ENCODE data around the gene MAPKAPK2.

GRCh38 chr1:206716159-206716869 lies 31.6 kb downstream of the MAPKAPK2 start:
- TF ChIP-seq L3MBTL2 (conservative IDR thresholded peaks at IDR 0.05) (no peak), SUZ12 (IDR thresholded peaks at IDR 0.05) (no peak)
- TF ChIP-seq, protein P1, sequence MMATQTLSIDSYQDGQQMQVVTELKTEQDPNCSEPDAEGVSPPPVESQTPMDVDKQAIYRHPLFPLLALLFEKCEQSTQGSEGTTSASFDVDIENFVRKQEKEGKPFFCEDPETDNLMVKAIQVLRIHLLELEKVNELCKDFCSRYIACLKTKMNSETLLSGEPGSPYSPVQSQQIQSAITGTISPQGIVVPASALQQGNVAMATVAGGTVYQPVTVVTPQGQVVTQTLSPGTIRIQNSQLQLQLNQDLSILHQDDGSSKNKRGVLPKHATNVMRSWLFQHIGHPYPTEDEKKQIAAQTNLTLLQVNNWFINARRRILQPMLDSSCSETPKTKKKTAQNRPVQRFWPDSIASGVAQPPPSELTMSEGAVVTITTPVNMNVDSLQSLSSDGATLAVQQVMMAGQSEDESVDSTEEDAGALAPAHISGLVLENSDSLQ (IDR thresholded peaks at IDR 0.05) = no peak
